Measurements from ENCODE around the gene LRRC37B.
"Not testable (repeated sequence)": the region's sequence is repeated elsewhere in the genome, so short reads cannot be mapped to it uniquely, and the experiment has no call there.

LRRC37B gene

GRCh38 chr17:32100323-32100722, 93.1 kb downstream of the LRRC37B start:
- DNase-seq, result not testable (repeated sequence)

DNA sequence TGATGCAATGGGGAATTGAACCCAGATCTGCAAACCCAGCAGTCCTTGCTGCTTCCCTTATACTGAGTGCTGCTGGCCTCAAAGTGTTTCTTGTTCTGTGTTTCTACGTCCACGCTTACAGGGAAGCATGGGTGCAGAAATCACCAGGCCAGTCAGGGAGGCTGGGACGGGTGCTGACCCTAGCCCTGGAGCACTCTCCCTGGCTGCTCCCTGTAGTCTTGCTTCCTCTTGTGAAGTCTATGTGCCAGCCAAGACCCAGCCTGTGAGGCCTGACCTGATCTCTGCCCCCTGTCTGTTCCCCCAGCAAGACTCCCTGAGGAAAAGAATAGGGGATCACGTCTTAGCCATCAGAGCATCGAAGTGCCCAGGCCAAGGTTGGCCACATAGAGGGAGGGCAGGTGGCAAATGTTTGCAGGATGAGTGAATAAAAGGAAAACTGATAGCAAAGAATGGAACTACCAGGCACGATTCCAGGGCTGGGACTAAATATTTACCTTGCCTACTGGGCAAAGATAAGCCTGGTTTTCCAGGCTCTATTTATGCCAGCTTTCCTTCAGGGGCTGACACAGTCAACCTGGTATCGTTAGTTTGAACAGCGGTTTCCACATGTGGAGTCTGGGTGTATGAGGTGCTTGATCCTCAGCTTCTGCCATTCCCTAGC, 93.9 kb downstream of the LRRC37B start:
- no peak for DNase-seq

DNA sequence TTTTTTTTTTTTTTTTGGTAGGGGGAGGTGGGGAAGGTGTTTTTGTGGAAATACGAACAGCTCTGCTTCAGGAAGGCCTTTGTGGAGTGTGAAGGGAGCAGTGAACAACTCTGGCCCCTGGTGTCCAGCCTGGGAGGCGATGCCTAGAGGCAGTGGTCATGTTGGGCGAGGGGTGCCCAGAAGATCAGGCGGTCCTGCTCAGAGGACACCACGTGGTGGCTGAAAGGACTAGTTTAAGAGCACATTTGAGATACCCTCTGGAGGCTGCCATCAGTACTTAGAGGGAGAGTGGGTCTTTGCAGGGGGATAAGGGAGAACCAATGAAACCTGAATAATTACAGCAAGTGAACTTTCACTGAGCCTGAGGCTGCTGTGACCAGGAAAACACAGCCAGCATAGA, 95.0 kb downstream of the LRRC37B start:
- no peak for DNase-seq

DNA sequence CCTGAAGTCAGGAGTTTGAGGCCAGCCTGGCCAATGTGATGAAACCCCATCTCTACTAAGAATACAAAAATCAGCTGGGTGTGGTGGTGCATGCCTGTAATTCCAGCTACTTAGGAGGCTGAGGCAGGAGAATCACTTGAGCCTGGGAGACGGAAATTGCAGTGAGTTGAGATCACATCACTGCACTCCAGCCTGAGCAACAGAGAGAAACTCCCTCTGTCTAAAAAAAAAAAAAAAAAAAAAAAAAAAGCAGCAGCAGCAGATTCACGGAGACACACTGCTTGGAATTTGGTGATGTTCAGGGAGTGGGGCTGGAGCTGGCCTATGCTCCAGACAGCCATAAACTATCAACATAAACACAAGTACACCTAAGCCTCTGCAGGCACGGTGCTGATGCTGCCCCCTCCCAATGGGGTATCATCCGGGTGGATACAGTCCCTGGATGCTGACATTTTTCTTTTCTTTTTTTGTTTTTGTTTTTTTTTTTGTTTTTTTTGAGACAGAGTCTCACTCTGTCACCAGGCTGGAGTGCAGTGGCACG, 95.5 kb downstream of the LRRC37B start:
- DNase-seq, result no peak

All from HCEC 1CT (cell line).